HepG2 (cell line): ENCODE data around the gene IQUB. TPM values are rescaled to one million over a fixed set of nuclear protein-coding genes. Genes with fewer than 3 reads are reported as not detected.

Experiments used
- ATAC-seq: fragments of 200-7000 bp; cut with Tn5 transposase; 3 replicates; pipeline ENCODE4 v1.9.1; 2020; ENCODE audit warnings: mild to moderate bottlenecking, moderate library complexity
- BruUV-seq: library from RNA; stranded (reverse); fragments of 400-500 nt; replicated peaks from 2 replicates; lab custom pipeline; 2021; lab: Mats Ljungman, UMichigan
- CTCF ChIA-PET: fragments of 300-600 bp; formaldehyde crosslinking; extraction: SDS; loops from one replicate; lab custom pipeline; 2021; ENCODE audit warnings: low total read pairs, inconsistent platforms, low intra/inter-chr PET ratio; lab: Yijun Ruan, JAX
- POLR2A ChIA-PET: fragments of 350-600 bp; sonication (Branson Sonifier 250); formaldehyde crosslinking; loops from one replicate; lab custom pipeline; 2020; ENCODE audit warnings: antibody characterized with exemption, inconsistent platforms; lab: Yijun Ruan, JAX
- DNase-seq: peaks from one replicate; pipeline ENCODE4 v3.0.0-alpha.2; 2015; ENCODE audit warnings: low spot score
- FAIRE-seq: peaks from 3 replicates; lab custom pipeline; 2011; peaks lifted over from hg19 to GRCh38; lab: Jason Lieb, UNC
- H2AFZ ChIP-seq: one replicate; pipeline ENCODE4 v1.6.1; 2011; ENCODE audit warnings: low read length, inconsistent platforms
- H3K27ac ChIP-seq: fragments of 300-600 bp; 3 replicates; pipeline ENCODE4 v1.8.0; 2011; ENCODE audit warnings: mixed run types, mild to moderate bottlenecking, mixed read lengths, low read length, inconsistent platforms; ENCODE audit not compliant: insufficient read depth; ENCODE audit errors: extremely low read length
- H3K27me3 ChIP-seq, 2 experiments: fragments of 200-600 bp in 1 of 2; 2 replicates in 1 of 2; 3 replicates in 1 of 2; pipeline versions ENCODE4 v1.6.0 to v1.8.0; 2011; ENCODE audit warnings: low read length in 2 of 2, mild to moderate bottlenecking in 2 of 2, moderate library complexity in 2 of 2, inconsistent platforms in 1 of 2; ENCODE audit not compliant: insufficient read depth in 2 of 2, control insufficient read depth in 1 of 2
- H3K36me3 ChIP-seq, 2 experiments: fragments of 200-600 bp in 1 of 2; replicated peaks in 1 of 2; 2 replicates in 1 of 2; 3 replicates in 1 of 2; pipeline versions ENCODE4 v1.5.1 to v1.8.0; 2011; ENCODE audit warnings: low read length in 2 of 2, inconsistent platforms in 1 of 2; ENCODE audit not compliant: insufficient read depth in 2 of 2, control insufficient read depth in 1 of 2
- H3K4me1 ChIP-seq: 2 replicates; pipeline ENCODE4 v1.5.1; 2012; ENCODE audit warnings: low read length, inconsistent platforms; ENCODE audit not compliant: insufficient read depth
- H3K4me2 ChIP-seq: 2 replicates; pipeline ENCODE4 v1.6.0; 2011; ENCODE audit warnings: low read depth, low read length, inconsistent platforms
- H3K4me3 ChIP-seq, 3 experiments: fragments of 200-600 bp in 1 of 3; sonication (generic), shearing (Covaris generic) in 1 of 3; replicated peaks in 1 of 3; 2 replicates each; pipeline ENCODE4 v1.5.1; 2011 to 2016; ENCODE audit warnings: low read length in 3 of 3, inconsistent platforms in 2 of 3, low read depth in 2 of 3, mild to moderate bottlenecking in 2 of 3, control low read depth in 1 of 3, mixed read lengths in 1 of 3; ENCODE audit not compliant: insufficient read depth in 1 of 3
- H3K79me2 ChIP-seq: one replicate; pipeline ENCODE4 v1.6.1; 2011; ENCODE audit warnings: low read length, inconsistent platforms; ENCODE audit not compliant: insufficient read depth
- H3K9ac ChIP-seq: 2 replicates; pipeline ENCODE4 v1.6.0; 2011; ENCODE audit warnings: mild to moderate bottlenecking, low read depth, low read length, inconsistent platforms; ENCODE audit not compliant: insufficient read depth
- H3K9me3 ChIP-seq: 2 replicates; pipeline ENCODE4 v1.5.1; 2012; ENCODE audit warnings: mild to moderate bottlenecking, low read length
- H4K20me1 ChIP-seq: 2 replicates; pipeline ENCODE4 v1.6.0; 2011; ENCODE audit warnings: inconsistent platforms, mild to moderate bottlenecking, low read length, moderate library complexity; ENCODE audit not compliant: insufficient read depth
- ADNP ChIP-seq: sonication (generic); formaldehyde crosslinking; IDR thresholded peaks from 2 replicates; pipeline ENCODE4 v1.4.0; 2020; ENCODE audit warnings: missing genetic modification reagents
- ARHGAP35 ChIP-seq: sonication (generic); formaldehyde crosslinking; IDR thresholded peaks from 2 replicates; pipeline ENCODE4 v1.9.0; 2022; ENCODE audit warnings: mild to moderate bottlenecking, inconsistent platforms, moderate library complexity, missing genetic modification reagents, borderline replicate concordance
- CHD4 ChIP-seq: fragments of 200-600 bp; sonication (generic); IDR thresholded peaks from 2 replicates; pipeline ENCODE4 v1.7.0; 2017; ENCODE audit warnings: mild to moderate bottlenecking, low read length, borderline replicate concordance
- FIP1L1 ChIP-seq: fragments of 200-400 bp; formaldehyde crosslinking; IDR thresholded peaks from 2 replicates; pipeline ENCODE4 v1.6.1; 2018; ENCODE audit warnings: low read depth, mild to moderate bottlenecking, low read length, moderate library complexity, borderline replicate concordance; ENCODE audit not compliant: insufficient read depth
- KLF9 ChIP-seq: IDR thresholded peaks from 2 replicates; pipeline ENCODE4 v1.6.1; 2016; ENCODE audit warnings: low read depth
- MTF2 ChIP-seq: sonication (generic); formaldehyde crosslinking; IDR thresholded peaks from 2 replicates; pipeline ENCODE4 v1.5.0; 2020; ENCODE audit warnings: missing genetic modification reagents, borderline replicate concordance
- STAG1 ChIP-seq: sonication (generic); formaldehyde crosslinking; IDR thresholded peaks from 2 replicates; pipeline ENCODE4 v1.4.0; 2020; ENCODE audit warnings: missing genetic modification reagents
- TMF1 ChIP-seq: sonication (generic); formaldehyde crosslinking; IDR thresholded peaks from 2 replicates; pipeline ENCODE4 v1.8.1; 2022; ENCODE audit warnings: low read depth, missing genetic modification reagents
- YEATS2 ChIP-seq: sonication (generic); formaldehyde crosslinking; IDR thresholded peaks from 2 replicates; pipeline ENCODE4 v1.4.0; 2020; ENCODE audit warnings: missing genetic modification reagents, borderline replicate concordance
- ZNF367 ChIP-seq: sonication (generic); formaldehyde crosslinking; IDR thresholded peaks from 2 replicates; pipeline ENCODE4 v1.4.0; 2020; ENCODE audit warnings: missing genetic modification reagents, borderline replicate concordance
- ZNF432 ChIP-seq: sonication (generic); formaldehyde crosslinking; IDR thresholded peaks from 2 replicates; pipeline ENCODE4 v1.5.0; 2020; ENCODE audit warnings: missing genetic modification reagents, mild to moderate bottlenecking, borderline replicate concordance
- ZNF720 ChIP-seq: sonication (generic); formaldehyde crosslinking; IDR thresholded peaks from 2 replicates; pipeline ENCODE4 v1.4.0; 2020; ENCODE audit warnings: missing genetic modification reagents
- ZNF761 ChIP-seq: sonication (generic); formaldehyde crosslinking; conservative IDR thresholded peaks from 2 replicates; pipeline ENCODE4 v1.4.0; 2020; ENCODE audit warnings: mild to moderate bottlenecking, missing genetic modification reagents
- ZNF891 ChIP-seq: sonication (generic); formaldehyde crosslinking; IDR thresholded peaks from 2 replicates; pipeline ENCODE4 v1.5.0; 2020; ENCODE audit warnings: mild to moderate bottlenecking, missing genetic modification reagents
- ZSCAN30 ChIP-seq: sonication (generic); formaldehyde crosslinking; IDR thresholded peaks from 2 replicates; pipeline ENCODE4 v1.5.0; 2020; ENCODE audit warnings: mild to moderate bottlenecking, missing genetic modification reagents
- whole genome bisulfite sequencing: methylation state at CpG from one replicate; pipeline ENCODE4 v1.1.6; 2017; ENCODE audit warnings: low lambda C conversion rate; 5-methylcytosine and 5-hydroxymethylcytosine counted together
- in situ Hi-C: cut with HindIII; loops from 2 replicates; pipeline ENCODE4 v1.10.0; 2017; ENCODE audit warnings: low pct_unique_long_range_greater_than_20kb; ENCODE audit not compliant: extremely low pct_ligation_motif_present
- intact Hi-C: fragments of 100-400 bp; cut with micrococcal nuclease; formaldehyde crosslinking; loops from one replicate; pipeline ENCODE4 v1.10.0; 2022; ENCODE audit not compliant: unreplicated experiment
- polyA plus RNA-seq, 8 experiments: library from polyadenylated mRNA; depleted of rRNA in 3 of 8; stranded (reverse) in 7 of 8; unstranded in 1 of 8; fragments of >200 nt; fragmentation: Illumina TruSeq in 4 of 8; extraction: Trizol in 4 of 8; gene quantifications; 2 replicates each; pipeline versions ENCODE4 v1.2.1 to v1.2.3, GENCODE V29; 2011 to 2016; ENCODE audit warnings: low read depth in 4 of 8, missing spikeins in 1 of 8, mixed read lengths in 1 of 8; ENCODE audit not compliant: insufficient read depth in 1 of 8
- total RNA-seq, 5 experiments: library from RNA; depleted of rRNA; stranded (reverse); fragments of >200 nt; fragmentation: Illumina TruSeq; extraction: Trizol; gene quantifications; 2 replicates each; pipeline ENCODE4 v1.2.3, GENCODE V29; 2016; ENCODE audit warnings: low read depth in 1 of 5
- TF ChIP-seq, protein P1 (sequence below): sonication (generic); formaldehyde crosslinking; IDR thresholded peaks from 2 replicates; pipeline ENCODE4 v1.9.0; 2021; ENCODE audit warnings: missing genetic modification reagents, mild to moderate bottlenecking, borderline replicate concordance
- TF ChIP-seq, protein P2 (sequence below): sonication (generic); formaldehyde crosslinking; IDR thresholded peaks from 2 replicates; pipeline ENCODE4 v1.8.1; 2023; ENCODE audit warnings: mild to moderate bottlenecking, moderate library complexity, missing genetic modification reagents
- TF ChIP-seq, protein P3 (sequence below): sonication (generic); formaldehyde crosslinking; IDR thresholded peaks from 2 replicates; pipeline ENCODE4 v1.8.0; 2022; ENCODE audit warnings: missing genetic modification reagents, mild to moderate bottlenecking, inconsistent platforms, borderline replicate concordance
- TF ChIP-seq, protein P4 (sequence below): sonication (generic); formaldehyde crosslinking; IDR thresholded peaks from 2 replicates; pipeline ENCODE4 v1.8.0; 2022; ENCODE audit warnings: missing genetic modification reagents, mild to moderate bottlenecking, moderate library complexity, borderline replicate concordance

IQUB gene
- total and polyA plus RNA-seq, 2 of the 13 experiments (the other 11 are each of a cell fraction or from before 2014, with no cell fraction given): 0.07 TPM; not detected in 1

DNA sequence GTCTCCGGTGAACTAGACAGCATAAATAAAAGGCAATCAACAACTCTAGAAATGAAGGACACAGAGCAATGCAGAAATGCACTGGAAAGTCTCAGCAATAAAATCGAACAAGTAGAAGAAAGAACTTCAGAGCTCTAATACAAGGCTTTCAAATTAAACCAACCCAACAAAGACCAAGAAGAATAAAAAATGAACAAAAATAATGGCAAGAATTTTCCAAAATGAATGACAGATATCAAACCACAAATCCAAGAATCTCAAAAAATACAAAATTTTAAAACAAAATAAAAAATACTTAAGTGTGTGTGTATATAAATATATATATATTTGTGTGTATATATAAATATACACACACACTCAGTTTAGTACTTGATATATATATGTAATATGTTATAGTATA lies 110.8 kb downstream of the IQUB start:
- H4K20me1 ChIP-seq: no peaks in the 10 kb centered on the region
- intact Hi-C loops: no loop called here
- H2AFZ ChIP-seq: no peak overlapping the region
- ChIA-PET CTCF (no interaction called here), POLR2A (no interaction called here)
- H3K79me2 ChIP-seq: no peaks in the 10 kb centered on the region
- H3K27ac ChIP-seq: no peak overlapping the region
- no peak overlapping the region for H3K4me3 ChIP-seq
- no TSS peak for BruUV-seq
- no peak for FAIRE-seq
- in situ Hi-C loops: no loop called here
- no peaks in the 10 kb centered on the region for H3K9me3 ChIP-seq
- H3K27me3 ChIP-seq: no peaks in the 10 kb centered on the region
- H3K36me3 ChIP-seq: no peaks in the 10 kb centered on the region
- no peak overlapping the region for H3K9ac ChIP-seq
- no peak for DNase-seq
- no peaks in the 10 kb centered on the region for H3K4me1 ChIP-seq
- H3K4me2 ChIP-seq: no peak overlapping the region
- 1% methylated on average over 2 of the region's 2 CpGs for WGBS
- ATAC-seq: no peak
- TF ChIP-seq ZNF720 (CRISPR knock-in tag) (no peak), KLF9 (CRISPR knock-in tag) (no peak), YEATS2 (CRISPR knock-in tag) (no peak), ZSCAN30 (CRISPR knock-in tag) (no peak), MTF2 (CRISPR knock-in tag) (no peak), ZNF367 (no peak), ZNF891 (no peak), ZNF432 (CRISPR knock-in tag) (no peak), FIP1L1 (no peak), ZNF761 (CRISPR knock-in tag) (no peak), TMF1 (no peak), ADNP (CRISPR knock-in tag) (no peak), ARHGAP35 (CRISPR knock-in tag) (no peak), STAG1 (CRISPR knock-in tag) (no peak), CHD4 (no peak)
- TF ChIP-seq, protein P1, sequence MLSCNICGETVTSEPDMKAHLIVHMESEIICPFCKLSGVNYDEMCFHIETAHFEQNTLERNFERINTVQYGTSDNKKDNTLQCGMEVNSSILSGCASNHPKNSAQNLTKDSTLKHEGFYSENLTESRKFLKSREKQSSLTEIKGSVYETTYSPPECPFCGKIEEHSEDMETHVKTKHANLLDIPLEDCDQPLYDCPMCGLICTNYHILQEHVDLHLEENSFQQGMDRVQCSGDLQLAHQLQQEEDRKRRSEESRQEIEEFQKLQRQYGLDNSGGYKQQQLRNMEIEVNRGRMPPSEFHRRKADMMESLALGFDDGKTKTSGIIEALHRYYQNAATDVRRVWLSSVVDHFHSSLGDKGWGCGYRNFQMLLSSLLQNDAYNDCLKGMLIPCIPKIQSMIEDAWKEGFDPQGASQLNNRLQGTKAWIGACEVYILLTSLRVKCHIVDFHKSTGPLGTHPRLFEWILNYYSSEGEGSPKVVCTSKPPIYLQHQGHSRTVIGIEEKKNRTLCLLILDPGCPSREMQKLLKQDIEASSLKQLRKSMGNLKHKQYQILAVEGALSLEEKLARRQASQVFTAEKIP (CRISPR knock-in tag): no peak
- TF ChIP-seq, protein P2, sequence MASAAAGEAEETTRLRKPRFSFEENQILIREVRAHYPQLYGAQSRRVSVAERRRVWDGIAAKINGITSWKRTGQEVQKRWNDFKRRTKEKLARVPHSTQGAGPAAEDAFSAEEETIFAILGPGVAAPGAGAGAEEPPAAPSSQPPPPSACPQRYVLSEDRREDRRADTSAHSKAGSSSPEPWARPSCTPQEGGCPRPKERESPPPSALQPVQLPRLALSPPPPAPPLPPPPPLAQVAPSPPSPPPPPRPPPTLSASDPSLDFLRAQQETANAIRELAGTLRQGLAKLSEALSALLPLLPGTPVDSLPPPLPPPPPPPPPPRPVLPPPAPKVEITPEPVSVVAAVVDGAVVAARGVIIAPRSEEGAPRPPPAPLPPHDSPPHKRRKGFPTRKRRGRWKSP: no peak
- TF ChIP-seq, protein P3, sequence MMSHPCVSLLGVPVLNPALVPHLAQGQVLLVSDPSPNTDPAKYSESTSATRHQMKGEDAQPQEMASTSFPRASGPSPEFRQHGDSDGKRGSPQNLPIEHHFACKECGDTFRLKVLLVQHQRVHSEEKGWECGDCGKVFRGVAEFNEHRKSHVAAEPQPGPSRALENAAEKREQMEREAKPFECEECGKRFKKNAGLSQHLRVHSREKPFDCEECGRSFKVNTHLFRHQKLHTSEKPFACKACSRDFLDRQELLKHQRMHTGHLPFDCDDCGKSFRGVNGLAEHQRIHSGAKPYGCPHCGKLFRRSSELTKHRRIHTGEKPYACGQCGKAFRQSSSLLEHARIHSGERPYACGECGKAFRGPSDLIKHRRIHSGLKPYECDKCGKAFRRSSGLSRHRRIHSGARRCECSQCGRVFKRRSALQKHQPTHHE (CRISPR knock-in tag): no peak
- TF ChIP-seq, protein P4, sequence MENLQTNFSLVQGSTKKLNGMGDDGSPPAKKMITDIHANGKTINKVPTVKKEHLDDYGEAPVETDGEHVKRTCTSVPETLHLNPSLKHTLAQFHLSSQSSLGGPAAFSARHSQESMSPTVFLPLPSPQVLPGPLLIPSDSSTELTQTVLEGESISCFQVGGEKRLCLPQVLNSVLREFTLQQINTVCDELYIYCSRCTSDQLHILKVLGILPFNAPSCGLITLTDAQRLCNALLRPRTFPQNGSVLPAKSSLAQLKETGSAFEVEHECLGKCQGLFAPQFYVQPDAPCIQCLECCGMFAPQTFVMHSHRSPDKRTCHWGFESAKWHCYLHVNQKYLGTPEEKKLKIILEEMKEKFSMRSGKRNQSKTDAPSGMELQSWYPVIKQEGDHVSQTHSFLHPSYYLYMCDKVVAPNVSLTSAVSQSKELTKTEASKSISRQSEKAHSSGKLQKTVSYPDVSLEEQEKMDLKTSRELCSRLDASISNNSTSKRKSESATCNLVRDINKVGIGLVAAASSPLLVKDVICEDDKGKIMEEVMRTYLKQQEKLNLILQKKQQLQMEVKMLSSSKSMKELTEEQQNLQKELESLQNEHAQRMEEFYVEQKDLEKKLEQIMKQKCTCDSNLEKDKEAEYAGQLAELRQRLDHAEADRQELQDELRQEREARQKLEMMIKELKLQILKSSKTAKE (CRISPR knock-in tag): no peak
